Measurements from ENCODE around the gene ZNF615. TPM values are rescaled to one million over a fixed set of nuclear protein-coding genes. Genes with fewer than 3 reads are reported as not detected.
A peak's percentile ranks its signal among the peaks of the same experiment; 100 is the strongest.
"Not testable (repeated sequence)": the region's sequence is repeated elsewhere in the genome, so short reads cannot be mapped to it uniquely, and the experiment has no call there.

Gene ZNF615
- total RNA-seq, result 10 to 100 TPM; 11.6 to 29.9 (median 20.0) TPM

- TF ChIP-seq POLR2AphosphoS5 (IDR thresholded peaks at IDR 0.05), result peak; percentile 52
- TF ChIP-seq EP300 (IDR thresholded peaks at IDR 0.05), result no peak
- TF ChIP-seq CTCF (IDR thresholded peaks at IDR 0.05), result no peak
- TF ChIP-seq POLR2A (IDR thresholded peaks at IDR 0.05), result peak; percentile 23 to 46
- Histone ChIP-seq H3K27ac (peak within 1 kb of the TSS; percentile 74 to 84 (median 83)), H3K27me3 (no peaks in the 10 kb centered on the region), H3K36me3 (peaks cover 0 to 30% of the 10 kb centered on the region in 2 donors), H3K4me3 (peak within 1 kb of the TSS; percentile 78 to 95), H3K9me3 (peaks cover 0 to 21% (median 0%) of the 10 kb centered on the region in 3 donors), H3K4me1 (peaks cover 0 to 20% (median 0%) of the 10 kb centered on the region in 3 donors)
- peak; percentile 94 for ATAC-seq
- 0% methylated on average over 3 to 11 of the region's 44 CpGs for WGBS, 2 donors (ENCODE audit: low coverage in 1 of 2)
Measured at GRCh38 chr19:52007806-52008557, at the start of gene ZNF615. ZNF615 (minus strand) TSS chr19:52008211; CDS start chr19:52003711, 4,500 bp downstream.

- ATAC-seq, H3K4me1 ChIP-seq, H3K27ac ChIP-seq, H3K27me3 ChIP-seq, H3K4me3 ChIP-seq: not testable (repeated sequence)
- H3K9me3 ChIP-seq, result peaks cover 0 to 80% (median 0%) of the 10 kb centered on the region in 3 donors
- WGBS, 2 donors (ENCODE audit: low coverage in 1 of 2), result 98 to 100% methylated on average over 1 to 3 of the region's 3 CpGs
- peaks cover 0 to 20% of the 10 kb centered on the region in 2 donors for H3K36me3 ChIP-seq
Measured at GRCh38 chr19:52056480-52056879, 48.5 kb upstream of the ZNF615 start.

GRCh38 chr19:52051736-52052135, 43.7 kb upstream of the ZNF615 start:
- peaks cover 0 to 21% (median 0%) of the 10 kb centered on the region in 3 donors for H3K4me1 ChIP-seq
- H3K36me3 ChIP-seq, result not testable (repeated sequence)
- 13 to 100% methylated on average over 1 of the region's 1 CpG for WGBS, 2 donors (ENCODE audit: low coverage in 1 of 2)

GRCh38 chr19:52048555-52049501, 40.8 kb upstream of the ZNF615 start, which contains the start of gene ZNF432:
ZNF432 (minus strand) TSS chr19:52048838; CDS start chr19:52046868, 1,970 bp downstream.
- peak; percentile 98 for ATAC-seq
- peak within 1 kb of the TSS; percentile 76 to 78 for H3K4me3 ChIP-seq
- peak within 1 kb of the TSS; percentile 88 to 94 (median 92) for H3K27ac ChIP-seq
- peaks cover 0 to 35% (median 0%) of the 10 kb centered on the region in 3 donors for H3K9me3 ChIP-seq
- TF ChIP-seq POLR2A (IDR thresholded peaks at IDR 0.05) (peak; percentile 29 to 52), EP300 (IDR thresholded peaks at IDR 0.05) (no peak), POLR2AphosphoS5 (IDR thresholded peaks at IDR 0.05) (peak; percentile 74), CTCF (IDR thresholded peaks at IDR 0.05) (no peak)
- peaks cover 0 to 30% of the 10 kb centered on the region in 2 donors for H3K36me3 ChIP-seq
- no peaks in the 10 kb centered on the region for H3K27me3 ChIP-seq
- H3K4me1 ChIP-seq, result peaks cover 0 to 21% (median 0%) of the 10 kb centered on the region in 3 donors
- WGBS, 2 donors (ENCODE audit: low coverage in 1 of 2), result 0% methylated on average over 13 to 18 of the region's 60 CpGs

More at GRCh38 chr19:52051736-52052135, 43.7 kb upstream of the ZNF615 start:
- not testable (repeated sequence) for H3K27me3 ChIP-seq, H3K4me3 ChIP-seq, H3K27ac ChIP-seq, ATAC-seq
- H3K9me3 ChIP-seq, result peaks cover 0 to 60% (median 0%) of the 10 kb centered on the region in 3 donors

- 95 to 100% methylated on average over 3 to 4 of the region's 4 CpGs for WGBS, 2 donors (ENCODE audit: low coverage in 1 of 2)
- H3K9me3 ChIP-seq, result peaks cover 3 to 86% (median 9%) of the 10 kb centered on the region in 3 donors
- no peaks in the 10 kb centered on the region for H3K4me1 ChIP-seq
- no peak overlapping the region for H3K4me3 ChIP-seq
- no peak overlapping the region for H3K27ac ChIP-seq
- ATAC-seq, result no peak
- TF ChIP-seq POLR2A (IDR thresholded peaks at IDR 0.05) (no peak), EP300 (IDR thresholded peaks at IDR 0.05) (no peak), CTCF (IDR thresholded peaks at IDR 0.05) (no peak), POLR2AphosphoS5 (IDR thresholded peaks at IDR 0.05) (no peak)
- peaks cover 49 to 93% of the 10 kb centered on the region in 2 donors for H3K36me3 ChIP-seq
- no peaks in the 10 kb centered on the region for H3K27me3 ChIP-seq
Measured at GRCh38 chr19:52039169-52039568, 31.2 kb upstream of the ZNF615 start.

All from gastroesophageal sphincter (tissue), 4 donors.